NCI-H446 treated with DMSO at 0.1 percent for 48 hours (cell line): Measurements from ENCODE around the gene HELZ2.

Source experiments
- DNase-seq: peaks from one replicate; lab custom pipeline; 2025; lab: John Stamatoyannopoulos, UW

The HELZ2 gene

GRCh38 chr20:63597651-63598478, 23.8 kb upstream of the HELZ2 start:
- DNase-seq = no peak

DNA sequence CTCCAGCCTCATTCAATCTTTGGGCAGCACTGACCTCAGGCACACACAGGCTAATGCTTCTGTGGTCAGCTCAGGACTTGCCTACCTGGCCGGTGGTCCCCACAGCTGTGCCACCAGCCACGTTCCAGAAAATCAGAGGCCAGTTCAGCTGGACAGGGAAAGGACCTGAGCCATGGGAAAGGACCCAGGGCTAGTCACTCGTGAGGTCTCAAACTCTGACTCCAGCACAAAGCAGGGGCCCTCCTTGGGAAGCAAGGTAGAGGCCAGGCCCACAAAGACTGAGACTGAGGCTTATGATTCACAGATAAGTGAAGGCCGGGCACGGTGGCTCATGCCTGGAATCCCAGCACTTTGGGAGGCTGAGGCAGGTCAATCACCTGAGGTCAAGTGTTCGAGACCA, 22.4 kb upstream of the HELZ2 start:
- DNase-seq = no peak

- DNase-seq = no peak
Measured at GRCh38 chr20:63595416-63596127, 21.5 kb upstream of the HELZ2 start.

- no peak for DNase-seq
Measured at GRCh38 chr20:63594043-63594561, 20.1 kb upstream of the HELZ2 start.

- DNase-seq = no peak
Measured at GRCh38 chr20:63592661-63593060, 18.6 kb upstream of the HELZ2 start.

DNA sequence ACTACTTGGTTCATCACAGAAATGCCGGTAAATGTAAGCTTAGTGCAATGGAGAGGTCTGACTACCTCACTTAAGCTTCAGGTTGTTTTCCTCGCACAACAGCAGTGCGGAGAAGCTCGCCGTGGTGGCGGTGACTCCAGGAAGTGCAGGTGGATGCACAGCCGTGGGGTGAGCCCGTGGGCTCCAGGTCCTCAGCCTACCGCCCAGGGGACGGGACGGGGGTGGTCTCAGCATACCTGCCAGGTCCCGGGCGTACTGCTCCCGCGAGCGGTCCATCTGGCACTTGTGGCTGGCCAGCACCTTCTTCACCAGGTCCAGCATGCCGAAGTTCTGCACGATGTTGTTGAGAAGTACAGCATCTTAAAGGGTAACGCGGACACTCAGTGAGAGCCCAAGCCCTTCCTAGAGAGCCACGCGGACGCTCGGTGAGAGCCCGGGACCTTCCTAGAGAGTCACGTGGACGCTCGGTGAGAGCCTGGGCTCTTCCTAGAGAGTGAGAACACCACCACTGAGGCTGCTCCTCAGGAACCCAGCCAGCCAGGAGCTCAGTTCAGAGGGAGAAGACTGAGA, 17.8 kb upstream of the HELZ2 start:
- no peak for DNase-seq

DNA sequence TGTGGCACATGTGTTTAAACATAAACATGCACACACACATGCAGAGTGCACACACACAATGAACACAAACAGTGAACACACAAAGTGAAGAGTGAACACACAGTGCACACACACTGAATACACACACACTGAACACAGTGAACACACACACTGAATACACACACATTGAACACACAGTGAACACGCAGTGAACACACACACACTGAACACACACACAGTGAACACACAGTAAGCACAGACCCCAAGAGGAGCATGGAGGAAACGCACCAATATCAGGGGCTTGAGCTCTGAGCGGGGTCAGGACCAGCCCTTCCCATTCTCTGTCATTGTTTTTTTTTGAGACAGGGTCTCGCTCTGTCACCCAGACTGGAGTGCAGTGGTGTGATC, 17.1 kb upstream of the HELZ2 start:
- no peak for DNase-seq

GRCh38 chr20:63590218-63591146, 16.4 kb upstream of the HELZ2 start:
- DNase-seq = no peak

- DNase-seq = no peak
Measured at GRCh38 chr20:63589261-63590217, 15.5 kb upstream of the HELZ2 start.

GRCh38 chr20:63588641-63589041, 14.6 kb upstream of the HELZ2 start:
- DNase-seq = no peak

GRCh38 chr20:63587776-63588591, 13.9 kb upstream of the HELZ2 start:
- DNase-seq = no peak

GRCh38 chr20:63587256-63587655, 13.2 kb upstream of the HELZ2 start:
- no peak for DNase-seq

DNA sequence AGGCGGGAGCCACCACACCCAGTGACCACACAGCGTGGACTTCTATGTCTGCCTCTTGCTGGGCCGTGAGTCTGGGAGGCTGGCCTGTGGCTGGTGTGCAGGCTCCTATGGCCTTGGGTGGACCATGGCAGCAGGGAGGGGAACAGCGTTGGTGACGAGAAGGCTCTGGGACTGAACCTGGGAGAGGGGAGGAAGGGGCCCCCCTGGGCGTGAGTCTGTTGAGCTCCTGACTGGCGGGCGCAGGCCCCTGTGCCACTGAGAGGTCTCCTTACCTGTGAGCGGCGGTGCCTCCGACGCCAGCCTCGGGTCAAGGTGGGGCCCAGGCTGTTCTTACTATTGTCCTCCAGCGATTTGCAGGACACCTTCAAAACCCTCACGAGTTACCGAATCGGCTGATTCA, 12.8 kb upstream of the HELZ2 start:
- no peak for DNase-seq

GRCh38 chr20:63585616-63586565, 11.9 kb upstream of the HELZ2 start:
- no peak for DNase-seq

- no peak for DNase-seq
Measured at GRCh38 chr20:63582382-63583063, 8.5 kb upstream of the HELZ2 start.

DNA sequence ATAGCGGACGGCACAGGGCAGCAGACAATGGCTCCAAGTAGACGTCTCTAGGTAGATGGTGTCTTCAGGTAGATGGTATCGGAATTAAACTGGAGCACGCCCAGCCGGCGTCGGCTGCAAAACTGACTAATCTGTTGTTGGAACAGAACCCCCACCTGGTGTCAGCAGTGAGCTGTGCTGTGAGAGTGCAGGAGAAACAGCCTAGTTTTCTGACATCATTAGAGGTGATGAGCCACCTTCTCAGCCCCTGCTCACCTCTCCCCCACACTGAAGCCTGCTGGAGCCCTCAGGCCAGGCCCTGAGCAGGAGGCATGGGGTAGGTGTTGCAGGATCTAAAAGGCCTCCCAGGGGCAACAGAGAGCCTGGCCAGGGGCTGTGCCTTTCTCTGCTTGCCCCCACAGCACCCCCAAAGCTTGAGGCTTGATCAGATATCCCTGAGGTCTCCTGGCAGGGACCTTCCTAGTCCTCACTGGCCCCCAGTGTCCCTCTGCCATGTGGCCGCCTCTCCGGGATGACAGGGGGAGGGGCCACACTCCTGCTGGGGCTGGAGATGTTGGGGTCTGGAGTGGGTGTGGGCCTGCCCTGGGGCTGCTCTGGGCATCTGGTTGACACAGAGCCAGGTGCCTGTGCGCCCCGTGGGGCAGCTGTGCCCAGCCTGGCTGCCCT, 6.9 kb upstream of the HELZ2 start:
- no peak for DNase-seq

GRCh38 chr20:63579017-63579694, 5.1 kb upstream of the HELZ2 start:
- no peak for DNase-seq
